Ureter (tissue), 1 donor: ENCODE measurements around the gene MME. TPM values are rescaled to one million over a fixed set of nuclear protein-coding genes. Genes with fewer than 3 reads are reported as not detected.

Source experiments
- DNase-seq: peaks from one replicate; pipeline ENCODE4 v3.0.0-alpha.2; 2020; ENCODE audit warnings: low spot score
- total RNA-seq: library from RNA; stranded (reverse); gene quantifications from one replicate; pipeline ENCODE4 v1.2.4, GENCODE V29; 2023
- donor health status: DM: yes; HTN: yes; CAD: no.

MME gene
- 5.7 TPM for total RNA-seq

DNA sequence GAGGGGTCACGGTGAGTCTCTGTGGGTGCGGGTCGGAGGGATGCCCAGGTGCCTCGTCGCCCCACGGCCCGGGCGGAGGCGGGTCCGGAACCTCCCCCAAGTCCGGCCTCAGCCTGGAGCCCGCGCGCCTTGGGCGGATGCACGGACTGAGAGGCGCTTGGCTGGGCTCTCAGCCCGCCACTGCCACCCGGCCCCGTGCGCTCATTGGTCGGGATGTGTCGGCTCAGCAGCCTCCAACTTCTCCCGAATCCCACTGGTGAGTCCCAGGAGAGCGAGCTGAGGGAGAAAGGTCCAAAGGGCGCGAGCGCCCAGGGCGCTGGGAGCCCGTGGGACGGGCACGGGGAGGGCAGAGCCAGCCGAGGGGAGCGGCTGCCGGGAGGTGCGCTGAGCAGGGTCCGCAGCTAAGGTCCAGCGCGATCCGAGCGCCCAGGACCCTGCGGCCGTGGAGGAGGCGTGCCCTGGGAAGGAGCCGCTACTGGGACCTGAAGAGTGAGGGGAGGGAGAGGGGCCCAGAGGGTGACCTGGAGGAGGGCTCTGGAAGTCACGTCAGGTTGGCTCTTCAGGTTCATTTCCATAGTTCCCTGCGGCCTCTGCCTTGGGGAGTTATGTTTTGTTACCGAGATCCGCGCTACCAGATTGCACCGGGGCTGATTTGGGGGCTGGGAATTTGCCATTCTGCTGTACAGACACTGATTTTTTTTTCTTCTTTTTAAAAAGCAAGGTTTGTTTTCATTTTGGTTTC is at the start of gene MME:
Gene MME, plus strand, starts transcription at position 574 of the 742 bp plus-strand sequence. CDS start 3,849 bp downstream, outside the sequence.
- DNase-seq: no peak

- no peak for DNase-seq
Observed at GRCh38 chr3:155031186-155031585, 48.9 kb upstream of the MME start.

DNA sequence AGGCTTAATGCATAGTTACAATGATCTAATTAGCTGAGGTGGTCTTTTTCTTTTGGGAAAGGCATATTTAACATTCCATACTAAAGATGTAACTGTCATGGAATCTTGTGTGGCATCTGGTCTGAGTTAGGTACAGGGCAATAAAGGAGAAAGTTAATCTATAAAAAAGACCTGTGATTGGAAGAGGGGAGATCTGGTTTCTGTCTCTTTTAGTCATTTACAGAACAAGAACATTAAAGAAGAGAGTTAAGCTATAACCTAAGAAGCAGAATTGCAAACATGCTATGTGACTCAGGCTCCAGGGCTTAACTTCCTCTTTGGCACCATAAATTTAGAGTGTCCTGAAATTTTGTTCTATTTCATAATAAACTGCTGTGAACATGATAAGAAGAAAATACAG is 47.2 kb upstream of the MME start:
- DNase-seq: no peak

DNA sequence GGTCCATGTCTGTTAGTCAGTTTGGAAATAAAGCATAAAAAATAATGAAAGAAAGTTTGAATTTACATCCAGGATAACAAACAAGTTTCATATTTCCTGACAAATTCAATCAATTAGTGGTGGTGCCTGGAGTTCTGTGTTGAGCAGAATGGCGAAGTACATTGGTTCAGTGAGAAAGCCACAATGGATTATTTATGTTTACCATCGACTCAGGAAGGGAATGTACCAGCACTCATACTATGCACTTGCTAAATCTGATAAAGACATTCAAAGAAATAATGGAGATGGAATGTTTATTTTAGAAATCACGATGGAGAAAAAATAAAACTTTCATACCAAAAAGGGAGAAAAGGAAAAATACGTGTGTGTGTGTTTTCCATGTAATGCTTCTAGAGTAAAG is 45.3 kb upstream of the MME start:
- no peak for DNase-seq

DNA sequence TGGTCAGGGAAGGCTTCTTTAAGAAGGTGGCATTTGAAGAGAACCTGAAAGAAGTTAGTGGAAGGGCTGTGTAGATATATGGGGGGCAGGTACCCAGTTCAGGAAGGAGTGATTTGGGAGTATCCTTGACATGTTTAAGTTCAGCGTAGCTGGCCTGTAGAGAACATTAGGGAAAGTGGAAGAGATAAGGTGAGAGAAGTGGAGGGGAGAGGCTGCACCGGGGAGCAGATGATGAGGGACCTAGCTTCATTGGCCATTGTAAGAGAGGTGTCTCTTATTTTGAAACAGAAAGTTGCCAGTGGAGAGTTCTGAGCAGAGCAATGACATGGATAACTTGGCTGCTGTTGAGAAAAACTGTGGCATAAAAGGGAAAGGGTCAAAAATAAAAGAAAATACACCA is 44.6 kb upstream of the MME start:
- no peak for DNase-seq

DNA sequence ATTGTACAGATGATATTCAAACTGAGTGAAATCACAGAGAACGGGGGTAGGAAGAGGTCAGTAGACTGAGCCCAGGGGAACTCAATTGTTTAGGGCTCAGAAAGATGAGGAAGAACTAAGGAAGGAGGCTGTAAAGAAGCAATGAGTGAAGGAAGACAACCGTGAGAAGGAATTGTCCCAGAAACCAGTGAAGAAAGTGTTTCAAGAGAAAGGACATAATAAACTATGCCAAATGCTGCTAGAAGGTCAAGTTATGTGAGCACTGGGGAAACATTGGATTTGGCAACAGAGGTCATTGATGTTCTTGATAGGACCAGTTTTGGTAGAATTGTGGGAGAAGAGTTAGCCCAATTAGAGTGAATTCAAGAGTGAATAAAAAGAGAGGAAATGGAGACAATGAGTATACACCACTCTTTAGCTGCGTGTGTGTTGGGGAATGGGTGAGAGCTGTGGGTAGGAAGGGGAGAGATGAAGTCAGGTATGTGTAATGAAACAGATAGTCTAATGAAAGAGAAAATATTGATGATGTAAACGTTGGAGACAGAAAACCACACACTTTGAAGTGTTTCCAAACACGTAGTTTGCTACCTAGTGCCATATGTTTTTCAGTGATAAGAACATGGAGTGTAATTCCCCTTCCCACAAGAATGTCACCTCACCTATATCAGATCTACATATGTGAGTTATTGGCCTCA is 42.5 kb upstream of the MME start:
- no peak for DNase-seq

GRCh38 chr3:155038203-155038554 is 41.9 kb upstream of the MME start:
- no peak for DNase-seq

DNA sequence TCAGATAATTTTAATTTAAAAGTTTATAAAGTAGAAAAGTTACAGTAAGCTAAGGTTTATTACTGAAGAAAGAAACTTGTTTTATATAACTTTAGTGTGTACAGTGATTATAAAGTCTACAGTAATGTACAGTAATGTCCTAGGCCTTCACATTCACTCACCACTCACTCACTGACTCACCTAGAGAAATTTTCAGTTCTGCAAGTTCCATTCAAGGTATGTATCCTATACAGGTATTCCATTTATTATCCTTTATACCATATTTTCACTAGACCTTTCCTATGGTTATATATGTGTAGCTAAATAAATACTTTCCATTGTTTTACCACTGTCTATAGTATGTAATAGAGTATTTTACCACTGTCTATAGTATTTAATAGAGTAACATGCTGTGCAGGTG is 33.2 kb upstream of the MME start:
- no peak for DNase-seq

DNA sequence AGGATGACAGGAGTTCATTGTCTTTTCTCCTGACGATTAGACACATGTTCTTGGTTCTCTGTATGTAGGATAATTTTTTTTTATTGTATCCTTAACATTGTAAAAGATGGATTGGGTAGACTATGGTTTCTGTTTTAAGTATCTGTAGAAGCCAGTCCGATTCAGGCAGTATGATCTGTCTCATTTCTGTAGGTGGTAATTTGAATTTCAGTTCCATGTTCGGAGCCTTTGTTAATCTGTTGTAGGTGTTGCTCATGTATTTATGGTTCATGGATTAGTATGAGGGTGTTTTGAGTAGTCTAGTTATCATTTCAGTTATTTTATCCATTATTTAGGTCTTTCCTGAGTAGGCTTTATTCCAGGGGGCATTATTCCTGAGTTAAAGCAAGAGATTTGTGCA is 32.4 kb upstream of the MME start:
- DNase-seq: no peak

GRCh38 chr3:155049959-155050358 is 30.2 kb upstream of the MME start:
- DNase-seq: no peak

DNA sequence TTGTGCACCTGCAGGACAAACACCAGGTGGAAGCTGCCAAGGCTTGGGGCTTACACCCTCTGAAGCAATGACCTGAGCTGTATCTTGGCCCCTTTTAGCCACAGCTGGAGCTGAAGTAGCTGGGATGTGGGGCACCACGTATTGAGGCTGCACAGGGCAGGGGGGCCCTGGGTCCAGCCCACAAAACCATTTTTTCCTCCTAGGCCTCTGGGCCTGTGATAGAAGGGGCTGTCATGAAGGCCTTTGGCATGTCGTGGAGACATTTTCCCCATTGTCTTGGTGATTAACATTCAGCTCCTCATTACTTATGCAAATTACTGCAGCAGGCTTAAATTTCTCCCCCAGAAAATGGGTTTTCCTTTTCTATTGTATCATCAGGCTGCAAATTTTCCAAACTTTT is 27.6 kb upstream of the MME start:
- DNase-seq: no peak

- DNase-seq: no peak
Observed at GRCh38 chr3:155053756-155054155, 26.4 kb upstream of the MME start.

- no peak for DNase-seq
Observed at GRCh38 chr3:155064920-155065319, 15.2 kb upstream of the MME start.

DNA sequence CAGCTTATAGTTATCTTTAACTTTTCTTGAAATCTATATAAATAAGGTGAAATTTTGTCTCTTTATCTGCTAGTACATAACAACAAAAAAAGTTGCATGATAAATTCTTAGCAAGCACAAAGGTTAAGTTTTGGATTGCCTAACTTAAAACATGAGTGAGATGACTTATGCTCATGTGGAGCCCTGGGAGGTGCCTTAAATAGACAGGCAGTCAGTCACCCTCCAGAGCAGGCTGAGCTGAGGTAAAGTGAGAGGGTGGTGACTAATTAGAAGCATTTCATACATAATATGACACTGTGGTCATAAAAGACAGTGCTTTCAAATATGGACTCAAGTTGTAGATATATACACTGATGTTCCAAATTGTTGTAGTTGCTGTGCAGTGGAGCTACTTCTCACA is 14.6 kb upstream of the MME start:
- DNase-seq: no peak

DNA sequence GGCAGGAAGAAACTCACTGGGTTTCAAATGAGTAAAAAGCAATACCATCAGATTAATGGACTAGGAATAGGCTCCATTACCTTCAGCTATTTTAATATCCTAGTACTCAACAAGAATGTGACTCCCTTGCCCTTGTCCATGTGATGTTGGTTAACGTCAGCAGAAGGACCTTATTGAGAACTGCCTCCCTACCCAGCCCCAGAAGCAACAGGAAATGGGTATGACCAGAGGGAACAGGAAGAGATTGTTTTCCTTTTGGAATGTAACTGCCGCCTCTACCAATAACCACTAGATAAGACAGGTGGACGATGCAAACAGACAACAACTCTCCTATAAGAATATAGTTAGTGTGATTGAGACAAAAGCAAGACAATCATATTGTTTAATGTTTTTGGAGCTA is 10.4 kb upstream of the MME start:
- DNase-seq: no peak

- no peak for DNase-seq
Observed at GRCh38 chr3:155070316-155070715, 9.8 kb upstream of the MME start.

- DNase-seq: no peak
Observed at GRCh38 chr3:155070932-155071387, 9.2 kb upstream of the MME start.

GRCh38 chr3:155075200-155075599 is 4.9 kb upstream of the MME start:
- DNase-seq: no peak

GRCh38 chr3:155076888-155077287 is 3.2 kb upstream of the MME start:
- no peak for DNase-seq

- DNase-seq: no peak
Observed at GRCh38 chr3:155078711-155079467, 1.2 kb upstream of the MME start.

DNA sequence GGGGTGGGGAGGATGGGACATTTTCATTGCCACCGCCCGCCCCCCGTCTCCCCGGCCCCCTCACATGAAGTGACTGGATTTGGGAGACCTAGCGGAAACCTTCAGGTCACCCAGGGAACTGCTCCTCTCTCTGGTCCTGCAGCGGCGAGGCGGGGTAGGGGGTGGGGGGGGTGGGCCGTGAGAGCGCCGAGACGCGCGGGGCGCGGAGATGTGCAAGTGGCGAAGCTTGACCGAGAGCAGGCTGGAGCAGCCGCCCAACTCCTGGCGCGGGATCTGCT is 712 bp upstream of the MME start:
- no peak for DNase-seq

DNA sequence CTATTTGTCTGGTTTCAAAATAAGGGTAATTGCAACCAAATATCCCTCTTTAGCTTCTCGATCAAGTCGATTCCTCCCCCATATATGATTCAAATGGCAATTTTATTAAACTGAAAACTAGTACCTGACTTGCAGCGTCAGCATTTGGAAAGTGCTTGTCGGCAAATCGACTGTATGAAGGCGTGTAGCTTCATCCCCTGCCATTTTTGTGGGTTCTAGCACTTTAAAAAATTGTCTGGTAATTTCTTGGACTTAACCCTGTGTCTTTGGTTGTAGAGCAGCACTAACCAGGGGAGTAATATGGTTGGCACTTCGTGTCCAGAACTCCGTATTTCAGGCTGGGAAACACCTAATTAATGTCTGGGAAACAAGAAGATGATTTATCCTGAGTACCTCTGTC is 573 bp downstream of the MME start:
- DNase-seq: no peak

DNA sequence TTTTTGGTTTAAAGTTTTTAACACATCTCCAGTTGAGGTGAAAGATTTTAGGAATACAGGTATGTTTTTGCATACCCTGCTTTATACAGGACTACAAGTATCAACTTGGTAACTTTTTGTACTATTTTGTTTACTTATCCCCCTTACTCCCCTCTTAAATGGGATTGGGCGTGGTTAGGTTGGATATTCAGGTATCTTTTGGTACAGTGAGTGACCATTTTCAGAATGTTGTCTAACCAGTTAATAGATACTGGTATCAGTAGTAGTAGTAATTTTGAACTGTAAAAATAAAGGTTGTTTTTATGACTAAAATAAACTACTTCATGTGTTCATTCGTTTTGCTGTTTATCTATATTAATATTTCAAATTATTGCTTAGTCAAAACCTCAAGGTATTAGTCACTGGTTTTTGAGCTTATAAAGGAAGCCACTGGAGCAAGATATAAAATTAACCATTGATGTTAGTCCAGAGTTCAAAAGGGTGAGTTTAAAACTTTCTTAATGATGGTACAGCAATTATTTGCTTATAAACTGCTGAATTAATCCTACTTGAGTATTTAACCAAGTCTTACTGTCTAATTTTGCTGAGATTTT is 3.3 kb downstream of the MME start:
- DNase-seq: no peak
